ENCODE data around the gene EMP1.
"Not testable (repeated sequence)": the region's sequence is repeated elsewhere in the genome, so short reads cannot be mapped to it uniquely, and the experiment has no call there.

Gene EMP1

DNA sequence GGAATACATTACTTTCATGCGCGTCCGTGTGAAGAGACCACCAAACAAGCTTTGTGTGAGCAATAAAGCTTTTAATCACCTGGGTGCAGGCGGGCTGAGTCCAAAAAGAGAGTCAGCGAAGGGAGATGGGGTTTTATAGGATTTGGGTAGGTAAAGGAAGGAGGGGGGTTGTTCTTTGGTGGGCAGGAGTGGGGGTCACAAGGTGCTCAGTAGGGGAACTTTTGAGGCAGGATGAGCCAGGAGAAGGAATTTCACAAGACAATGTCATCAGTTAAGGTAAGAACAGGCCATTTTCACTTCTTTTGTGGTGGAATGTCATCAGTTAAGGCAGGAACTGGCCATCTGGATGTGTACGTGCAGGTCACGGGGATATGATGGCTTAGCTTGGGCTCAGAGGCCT lies 63.1 kb downstream of the EMP1 start:
- not testable (repeated sequence) for FAIRE-seq

DNA sequence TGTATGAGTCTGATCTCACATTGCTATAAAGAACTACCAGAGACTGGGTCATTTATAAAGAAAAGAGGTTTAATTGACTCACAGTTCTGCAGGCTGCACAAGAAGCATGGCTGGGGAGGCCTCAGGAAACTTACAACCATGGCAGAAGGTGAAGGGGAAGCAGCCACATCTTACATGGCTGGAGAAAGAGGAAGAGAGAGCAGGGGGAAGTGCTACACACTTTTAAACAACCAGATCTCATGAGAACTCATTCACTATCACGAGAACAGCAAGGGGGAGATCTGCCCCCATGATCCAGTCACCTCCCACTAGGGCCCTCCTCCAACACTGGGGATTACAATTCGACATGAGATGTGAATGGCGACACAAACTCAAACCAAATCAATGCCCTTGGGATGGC lies 71.3 kb downstream of the EMP1 start:
- not testable (repeated sequence) for FAIRE-seq

DNA sequence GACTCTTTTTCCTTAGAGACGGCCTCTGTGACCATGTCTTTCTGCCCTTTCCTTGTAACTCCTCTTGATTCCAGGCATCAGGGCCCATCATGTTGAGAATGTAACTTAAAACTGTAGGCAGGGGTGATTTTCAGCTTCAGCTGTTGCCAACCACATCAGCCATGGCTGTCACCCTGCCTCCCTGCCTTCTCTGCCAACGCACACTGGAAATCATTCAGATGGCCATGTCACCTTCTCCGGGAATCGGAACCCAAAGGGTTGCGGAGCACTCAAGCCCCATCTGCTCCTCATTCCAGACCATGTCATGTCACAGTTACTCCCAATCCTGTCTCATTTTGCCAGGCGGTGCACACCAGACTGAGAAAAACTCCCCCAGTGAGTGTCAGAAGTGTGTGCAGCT lies 72.1 kb downstream of the EMP1 start:
- no peak for FAIRE-seq
